Measurements from ENCODE around the gene LIPA.

Gene LIPA

DNA sequence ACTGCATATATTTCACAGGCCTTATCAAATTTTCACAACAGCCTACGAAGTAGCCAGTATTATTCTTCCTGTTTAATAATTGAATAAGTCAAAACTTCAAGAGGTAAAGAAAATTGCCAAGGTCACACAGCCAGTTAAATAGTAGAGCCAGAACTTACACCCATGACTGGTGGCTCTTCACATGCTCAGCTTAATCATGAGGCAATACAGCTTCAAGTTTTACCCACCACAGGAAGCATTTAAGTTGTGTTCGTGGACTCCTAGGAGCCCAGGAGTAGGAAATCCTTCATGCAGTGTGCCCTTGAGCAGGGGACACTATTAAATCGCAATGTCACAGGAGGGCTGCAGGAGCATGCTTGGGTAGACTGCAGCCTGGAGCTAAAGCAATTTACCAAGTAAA is 11.1 kb downstream of the LIPA start:
- DNase-seq (ENCODE audit: low spot score) = no peak

- DNase-seq (ENCODE audit: low spot score) = no peak
Observed at GRCh38 chr10:89238956-89239644, 12.5 kb downstream of the LIPA start.

DNA sequence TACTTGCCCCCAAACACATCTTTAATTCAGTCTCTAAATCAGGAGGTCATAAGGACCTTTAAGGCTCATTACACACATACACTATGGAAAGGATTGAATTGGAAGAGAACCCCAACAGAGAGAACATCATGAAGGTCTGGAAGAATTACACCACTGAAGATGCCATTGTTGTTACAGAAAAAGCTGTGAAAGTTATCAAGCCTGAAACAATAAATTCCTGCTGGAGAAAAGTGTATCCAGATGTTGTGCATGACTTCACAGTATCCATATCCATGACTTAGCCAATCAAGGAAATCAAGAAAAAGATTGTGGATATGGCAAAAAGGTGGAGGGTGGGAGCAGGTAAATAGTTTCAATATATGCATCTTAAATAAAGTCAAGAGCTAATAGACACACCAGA is 13.7 kb downstream of the LIPA start:
- DNase-seq (ENCODE audit: low spot score) = no peak

GRCh38 chr10:89236226-89236797 is 15.3 kb downstream of the LIPA start:
- DNase-seq (ENCODE audit: low spot score) = no peak

- no peak for DNase-seq (ENCODE audit: low spot score)
Observed at GRCh38 chr10:89235073-89235798, 16.3 kb downstream of the LIPA start.

DNA sequence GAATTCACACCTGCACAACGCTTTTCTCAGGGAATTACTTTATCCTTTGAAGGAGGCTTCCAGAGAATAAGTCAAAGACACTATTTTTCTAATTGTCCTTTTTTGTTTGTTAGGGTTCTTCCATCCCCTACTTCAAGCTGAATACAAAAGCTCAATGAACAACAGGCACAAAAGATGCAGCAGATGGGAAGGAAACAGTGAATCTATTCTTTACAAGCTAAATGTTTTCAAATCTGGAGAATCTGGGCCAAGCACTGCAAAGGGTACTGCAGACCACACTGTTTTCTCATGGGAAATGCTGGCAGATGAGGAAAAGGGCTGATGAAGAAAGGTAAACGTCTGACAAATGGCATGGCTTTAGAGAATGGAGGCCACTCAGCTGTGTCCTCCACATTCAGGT is 18.5 kb downstream of the LIPA start:
- no peak for DNase-seq (ENCODE audit: low spot score)

GRCh38 chr10:89228962-89229361 is 22.6 kb downstream of the LIPA start:
- no peak for DNase-seq (ENCODE audit: low spot score)

- no peak for DNase-seq (ENCODE audit: low spot score)
Observed at GRCh38 chr10:89228146-89228545, 23.4 kb downstream of the LIPA start.

GRCh38 chr10:89226891-89227290 is 24.7 kb downstream of the LIPA start:
- no peak for DNase-seq (ENCODE audit: low spot score)

- DNase-seq (ENCODE audit: low spot score) = no peak
Observed at GRCh38 chr10:89224739-89225443, 26.7 kb downstream of the LIPA start.

GRCh38 chr10:89221919-89222318 is 29.7 kb downstream of the LIPA start:
- no peak for DNase-seq (ENCODE audit: low spot score)

- no peak for DNase-seq (ENCODE audit: low spot score)
Observed at GRCh38 chr10:89219513-89220218, 31.9 kb downstream of the LIPA start.

- peak; percentile 73 for DNase-seq (ENCODE audit: low spot score)
Observed at GRCh38 chr10:89217057-89217990, 34.3 kb downstream of the LIPA start.

- no peak for DNase-seq (ENCODE audit: low spot score)
Observed at GRCh38 chr10:89216056-89216455, 35.5 kb downstream of the LIPA start.

DNA sequence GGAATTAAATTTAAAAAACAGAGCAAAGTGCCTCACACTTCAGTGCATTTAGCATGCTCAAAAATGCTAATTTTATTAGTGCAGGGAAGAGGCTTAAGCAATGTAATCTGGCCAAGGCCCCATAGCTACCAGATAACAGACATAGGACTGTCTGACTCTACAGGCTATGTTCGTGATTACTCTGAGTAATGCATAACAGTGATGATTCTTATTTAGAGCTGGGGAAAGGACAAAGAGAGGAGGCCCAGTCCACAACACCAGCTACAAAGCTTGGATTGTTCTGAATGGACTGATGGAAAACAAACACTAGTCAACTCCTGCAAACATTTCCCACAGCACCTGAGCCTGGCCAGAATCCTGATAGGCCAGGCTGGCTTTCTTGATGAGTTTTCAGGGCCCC is 36.1 kb downstream of the LIPA start:
- no peak for DNase-seq (ENCODE audit: low spot score)

- no peak for DNase-seq (ENCODE audit: low spot score)
Observed at GRCh38 chr10:89214566-89215165, 36.9 kb downstream of the LIPA start.

DNA sequence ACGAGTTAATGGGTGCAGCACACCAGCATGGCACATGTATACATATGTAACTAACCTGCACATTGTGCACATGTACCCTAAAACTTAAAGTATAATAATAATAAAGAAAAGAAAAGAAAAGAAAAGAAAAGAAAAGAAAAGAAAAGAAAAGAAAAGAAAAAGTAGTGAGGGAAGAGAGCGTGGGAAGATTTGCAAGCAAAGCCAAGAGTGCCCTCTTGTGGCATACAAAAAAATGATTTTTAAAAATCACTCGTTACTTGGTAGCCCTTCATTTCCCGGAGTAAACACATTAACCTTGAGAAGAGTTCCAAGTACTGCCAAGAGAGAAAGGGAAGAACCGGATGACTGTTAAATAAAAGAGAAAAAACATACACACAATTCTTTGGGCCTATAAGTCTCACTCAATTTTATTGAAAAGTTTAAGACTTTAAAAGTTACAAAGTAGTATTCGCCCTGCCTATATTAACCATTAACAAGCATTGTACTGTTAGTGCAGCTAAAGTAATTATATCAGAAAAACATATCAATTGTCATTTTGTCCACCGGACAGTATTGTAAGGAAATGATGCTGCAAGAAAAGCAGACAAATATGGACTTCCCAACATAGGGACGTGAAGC is 38.3 kb downstream of the LIPA start:
- peak; percentile 55 for DNase-seq (ENCODE audit: low spot score)

DNA sequence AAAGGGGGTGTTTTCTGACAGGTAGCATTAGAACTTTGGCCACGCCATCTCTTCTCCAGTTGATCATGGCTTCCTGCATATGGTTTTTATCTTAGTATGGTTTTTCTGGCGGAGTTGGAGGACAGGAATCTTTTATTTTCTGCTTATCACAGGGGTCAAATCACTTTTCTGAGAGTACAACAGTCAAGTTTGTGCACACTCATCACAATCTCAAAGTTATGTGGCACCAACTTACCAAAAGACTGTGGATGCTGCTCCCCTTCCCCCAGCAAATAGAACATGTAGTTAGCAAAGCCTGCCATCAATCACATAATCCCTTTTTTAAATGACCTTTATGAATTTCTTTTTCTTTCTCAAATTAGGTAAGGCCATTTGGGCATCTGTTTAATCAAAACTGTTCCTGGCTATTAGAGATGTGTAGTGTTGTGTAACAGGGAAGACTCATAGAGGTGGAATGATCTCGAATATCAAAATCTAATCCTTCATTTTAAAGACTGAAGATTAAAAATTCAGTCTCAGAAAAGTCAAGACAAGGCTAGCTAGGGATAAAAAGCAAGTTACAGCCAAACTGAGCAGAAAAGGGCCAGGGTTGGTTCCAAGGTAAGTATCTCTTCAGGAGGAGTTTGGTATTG is 40.7 kb downstream of the LIPA start:
- DNase-seq (ENCODE audit: low spot score) = no peak

DNA sequence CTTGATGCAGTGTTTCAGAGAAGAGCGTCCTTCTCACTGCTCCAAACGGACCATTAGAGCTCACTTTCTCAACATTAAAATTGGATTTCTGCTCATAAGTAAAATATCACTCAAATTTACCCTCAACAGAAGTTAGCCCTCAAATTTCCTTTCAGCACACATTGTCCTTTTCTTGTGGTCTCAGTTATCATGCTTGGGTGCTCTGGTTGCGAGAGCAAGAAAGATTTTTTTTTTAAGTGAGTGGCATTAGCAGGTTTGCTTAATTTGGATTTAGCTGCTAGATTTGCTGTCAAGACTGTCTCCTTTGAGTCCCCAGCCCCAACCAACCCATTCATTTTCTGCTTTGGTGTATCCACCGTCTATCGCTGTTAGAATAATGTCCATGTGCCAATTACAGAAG is 41.9 kb downstream of the LIPA start:
- DNase-seq (ENCODE audit: low spot score) = no peak
